IPS DF 19.7 (cell line): ENCODE results near the gene BCO2.

Source experiments
- DNase-seq: peaks from one replicate; pipeline ENCODE4 v3.0.0-alpha.2; 2013; ENCODE audit warnings: low read depth, low spot score

The BCO2 gene

DNA sequence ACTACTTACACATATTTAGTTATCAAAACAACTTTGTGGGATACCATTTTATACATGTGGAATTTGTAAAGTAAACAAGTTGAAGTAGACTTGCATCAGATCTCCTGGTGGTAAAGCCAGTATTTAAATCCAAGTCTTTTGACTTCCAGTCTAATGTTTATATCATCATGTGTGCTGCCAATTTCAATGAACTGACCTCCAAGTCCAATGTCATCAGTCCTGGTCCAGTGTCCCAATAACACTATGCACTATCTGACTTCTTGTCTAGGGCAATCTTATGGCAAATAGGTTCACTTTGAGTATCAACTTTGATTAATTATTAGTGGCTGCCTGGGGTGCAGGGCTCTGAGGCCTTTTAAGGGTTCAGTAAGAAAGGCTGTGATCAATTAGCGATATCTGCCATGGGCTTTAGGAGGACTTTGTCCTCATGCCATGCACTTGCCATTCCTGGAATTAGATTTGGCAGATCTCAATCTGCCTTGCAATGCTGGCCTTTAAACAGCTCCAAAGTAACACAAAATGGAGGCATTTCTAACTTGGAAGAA is 41.3 kb downstream of the BCO2 start:
- no peak for DNase-seq

- DNase-seq = no peak
Measured at GRCh38 chr11:112219476-112220232, 44.3 kb downstream of the BCO2 start.

GRCh38 chr11:112221274-112221835 is 46.0 kb downstream of the BCO2 start:
- DNase-seq = no peak

- no peak for DNase-seq
Measured at GRCh38 chr11:112222303-112222702, 47.0 kb downstream of the BCO2 start.

DNA sequence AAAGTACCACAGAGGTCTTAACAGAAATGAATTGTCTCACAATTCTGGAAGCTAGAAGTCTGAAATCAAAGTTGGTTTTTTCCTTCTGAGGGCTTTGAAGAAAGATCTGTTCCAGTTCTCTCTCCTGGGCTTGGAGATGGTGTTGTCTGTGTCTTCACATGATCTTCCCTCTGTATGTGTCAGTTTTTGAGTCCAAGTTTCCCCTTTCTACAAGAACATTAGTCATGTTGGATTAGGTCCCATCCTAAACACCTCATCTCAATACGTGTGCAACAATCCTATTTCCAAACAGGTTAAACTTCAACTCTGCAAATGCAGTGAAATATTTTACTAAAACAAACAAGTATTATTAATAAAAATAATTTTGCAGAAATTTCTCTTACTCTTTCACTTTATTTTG is 47.8 kb downstream of the BCO2 start:
- no peak for DNase-seq

DNA sequence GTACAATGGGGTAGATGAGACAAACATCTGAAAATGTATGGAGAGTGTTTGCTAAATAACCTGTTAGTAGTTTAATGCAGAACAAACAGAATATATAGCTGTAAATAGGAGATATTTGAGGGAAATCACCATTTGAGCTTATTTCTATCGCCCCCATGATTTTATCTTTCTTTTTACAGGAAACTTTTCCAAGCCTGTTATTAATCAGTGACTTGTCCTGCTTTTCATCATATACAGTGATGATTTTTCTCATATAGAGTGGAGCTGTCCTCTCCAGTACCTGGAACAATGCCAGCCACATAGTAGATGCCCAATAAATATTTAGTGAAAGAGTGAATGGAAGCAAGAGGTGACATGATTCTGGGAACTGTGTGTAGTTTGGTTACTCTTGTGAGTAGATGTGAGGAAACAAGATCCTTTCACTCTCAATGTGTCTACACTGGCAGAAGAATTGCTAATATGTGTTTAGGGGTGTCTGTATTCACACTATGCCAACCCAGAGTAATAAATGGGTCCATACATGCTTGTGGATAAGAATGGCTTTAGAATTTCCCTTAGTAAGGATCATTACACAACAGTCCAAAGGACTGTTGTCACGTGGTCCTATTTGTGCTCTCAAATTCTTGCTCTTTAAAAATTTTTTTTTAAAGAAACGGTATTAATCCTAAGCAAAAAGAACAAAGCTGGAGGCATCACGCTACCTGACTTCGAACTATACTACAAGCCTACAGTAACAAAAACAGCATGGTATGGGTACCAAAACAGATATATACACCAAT is 48.6 kb downstream of the BCO2 start:
- no peak for DNase-seq

DNA sequence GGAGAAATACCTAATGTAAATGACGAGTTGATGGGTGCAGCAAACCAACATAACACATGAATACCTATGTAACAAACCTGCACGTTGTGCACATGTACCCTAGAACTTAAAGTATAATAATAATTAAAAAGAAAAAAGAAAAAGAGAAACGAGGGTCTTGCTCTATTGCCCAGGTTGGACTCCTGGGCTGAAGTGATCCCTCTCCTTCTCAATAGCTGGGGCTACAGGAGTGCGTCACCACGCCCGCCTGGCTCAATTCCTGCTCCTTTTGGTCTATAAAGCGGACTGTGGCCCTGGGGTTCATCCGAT is 50.4 kb downstream of the BCO2 start:
- DNase-seq = no peak

GRCh38 chr11:112226062-112226830 is 50.9 kb downstream of the BCO2 start, which contains the start of gene PTS:
Gene PTS, plus strand, starts transcription at chr11:112226428. Its CDS starts 16 bp downstream, at chr11:112226444.
- DNase-seq = no peak

DNA sequence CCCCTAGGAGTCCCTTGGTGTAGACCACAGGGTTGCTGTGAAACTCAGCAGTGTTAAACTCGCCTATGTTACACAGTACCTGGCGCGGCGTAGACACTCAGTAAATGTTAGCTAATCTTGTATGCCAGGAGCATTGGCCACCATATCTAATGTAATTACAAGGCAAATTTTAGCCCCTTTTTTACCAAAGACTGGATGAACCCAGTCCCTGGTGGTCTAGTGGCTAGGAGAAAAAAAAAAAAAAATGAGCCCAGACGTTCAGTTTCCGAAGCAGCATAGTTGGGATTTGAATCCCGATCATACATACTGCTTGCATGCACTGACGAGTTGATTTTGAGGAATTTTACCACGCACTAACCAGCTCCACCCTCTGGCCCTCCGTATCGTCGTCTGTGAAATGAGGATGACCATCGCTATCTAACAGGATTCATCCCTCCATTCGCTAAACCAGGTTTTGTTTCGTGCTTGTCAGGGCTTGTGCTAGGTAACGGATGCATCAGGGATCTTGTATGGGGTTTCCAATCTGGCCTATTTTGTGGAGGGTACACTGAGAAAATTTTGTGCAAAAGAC is 51.6 kb downstream of the BCO2 start:
- DNase-seq = no peak

DNA sequence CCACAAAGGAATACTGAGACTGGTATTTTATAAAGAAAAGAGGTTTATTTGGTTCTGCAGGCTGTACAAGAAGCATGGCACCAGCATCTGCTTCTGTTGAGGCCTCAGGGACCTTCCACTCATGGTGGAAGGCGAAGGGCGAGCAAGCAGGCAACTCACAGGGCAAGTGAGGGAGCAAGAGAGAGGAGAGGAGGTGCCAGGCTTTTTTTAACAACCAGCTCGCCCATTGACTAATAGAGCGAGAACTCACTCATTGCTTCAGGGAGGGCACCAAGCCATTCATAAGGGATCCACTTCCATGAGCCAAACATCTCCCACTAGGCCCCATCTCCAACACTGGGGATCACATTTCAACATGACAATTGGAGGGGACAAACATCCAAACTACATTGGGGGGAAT is 52.2 kb downstream of the BCO2 start:
- DNase-seq = no peak

GRCh38 chr11:112228706-112229105 is 53.4 kb downstream of the BCO2 start:
- DNase-seq = no peak

DNA sequence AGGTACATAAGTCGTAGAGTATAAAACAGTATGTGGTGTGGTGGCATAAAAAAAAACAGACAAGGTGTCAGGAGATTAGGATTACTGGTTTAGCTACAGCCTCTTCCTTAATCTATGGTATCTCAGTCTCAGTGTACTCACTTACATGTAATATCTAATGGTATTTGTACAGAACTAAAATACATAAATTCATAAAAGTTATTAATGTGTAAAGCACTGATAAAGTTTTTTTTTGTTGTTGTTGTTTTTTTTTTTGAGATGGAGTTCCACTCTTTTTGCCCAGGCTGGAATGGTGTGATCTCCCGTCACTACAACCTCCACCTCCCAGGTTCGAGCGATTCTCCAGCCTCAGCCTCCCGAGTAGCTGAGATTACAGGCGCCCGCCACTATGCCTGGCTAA is 53.8 kb downstream of the BCO2 start:
- DNase-seq = no peak

DNA sequence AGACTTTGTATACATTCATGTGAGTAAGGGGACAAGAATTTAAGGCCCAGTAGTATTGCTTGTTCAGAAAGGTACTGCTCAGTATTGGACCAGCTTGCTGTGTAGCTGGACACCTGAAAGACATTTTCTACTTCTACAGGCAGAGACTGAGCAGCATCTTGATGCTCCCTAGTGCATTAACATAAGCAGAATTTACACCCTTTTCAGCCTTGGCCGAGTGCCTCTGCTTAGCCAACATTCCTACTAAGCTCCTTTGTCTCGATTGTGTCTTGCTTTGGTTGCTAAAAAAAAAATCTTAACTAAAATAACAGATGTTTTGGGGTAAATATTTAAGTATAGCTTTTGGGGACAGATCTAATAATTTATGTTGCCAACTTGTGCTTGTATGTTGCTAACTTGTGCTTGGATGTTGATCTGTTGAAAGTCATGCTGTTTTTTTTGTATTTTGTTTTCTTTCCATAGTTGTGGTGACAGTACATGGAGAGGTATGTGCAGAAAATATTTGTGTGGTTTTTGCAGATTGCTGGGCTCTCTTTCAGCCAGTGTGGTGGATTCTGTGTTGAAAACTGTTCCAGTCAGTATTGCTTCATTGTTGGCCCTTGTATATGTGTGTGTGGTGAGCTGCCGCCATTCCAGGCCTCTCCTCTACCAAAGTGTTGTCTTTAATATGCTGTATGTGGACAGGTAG is 54.6 kb downstream of the BCO2 start:
- no peak for DNase-seq

DNA sequence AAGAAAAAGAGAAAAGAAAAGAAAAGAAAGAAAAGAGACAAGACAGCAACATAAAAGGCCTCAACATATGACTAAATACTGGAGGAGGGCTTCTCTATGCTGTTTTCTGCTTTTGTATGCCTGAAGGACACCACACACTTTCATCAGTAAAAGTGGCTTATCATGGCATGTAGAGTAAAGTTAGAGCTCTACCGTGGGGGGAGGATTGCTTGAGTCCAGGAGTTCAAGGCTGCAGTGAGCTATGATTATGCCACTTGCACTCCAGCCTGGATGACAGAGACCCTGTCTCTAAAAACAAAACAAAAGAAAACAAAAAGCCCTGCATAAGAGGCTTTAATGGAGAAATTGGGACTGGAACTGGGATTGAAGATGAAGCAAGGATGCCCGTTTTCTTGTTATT is 56.6 kb downstream of the BCO2 start:
- no peak for DNase-seq

GRCh38 chr11:112235750-112236390 is 60.6 kb downstream of the BCO2 start:
- DNase-seq = no peak

GRCh38 chr11:112237451-112237850 is 62.1 kb downstream of the BCO2 start:
- no peak for DNase-seq

DNA sequence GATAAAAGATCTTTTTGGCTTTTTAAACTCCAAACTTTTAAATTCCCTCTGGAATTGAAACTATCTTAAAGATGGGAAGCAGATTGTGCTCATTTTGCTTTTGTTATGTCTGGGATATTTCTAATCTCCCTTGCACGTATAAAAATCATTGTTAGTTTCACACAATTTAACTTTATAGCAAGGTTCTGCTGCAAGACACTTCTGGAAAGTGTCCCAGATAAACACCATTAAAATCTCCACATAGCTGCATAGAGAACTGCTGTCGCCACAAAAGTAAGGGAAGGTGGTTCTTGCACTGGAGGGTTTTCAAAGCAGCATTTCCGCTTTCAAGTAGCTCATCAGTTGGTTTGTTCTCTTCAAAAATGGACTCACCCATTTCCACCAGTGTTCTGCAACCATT is 62.7 kb downstream of the BCO2 start:
- no peak for DNase-seq

DNA sequence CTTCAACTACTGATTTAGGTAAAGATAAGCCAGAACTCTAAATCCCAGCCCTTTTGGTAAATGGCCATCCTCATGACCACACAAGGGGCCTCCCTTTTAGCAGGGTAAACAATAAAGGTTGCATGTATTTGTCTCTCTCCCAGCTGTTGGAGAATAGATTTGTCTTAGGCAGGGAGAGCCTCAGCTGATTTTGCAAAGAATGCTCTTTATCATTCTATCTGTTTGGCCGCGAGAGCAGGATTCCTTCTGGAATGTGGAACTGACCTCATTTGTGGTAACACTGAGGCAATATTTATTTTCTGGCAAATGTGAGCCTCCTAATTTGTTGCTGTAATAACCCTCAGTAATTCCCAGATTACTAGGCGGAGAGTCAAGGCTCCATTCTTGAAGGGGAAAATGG is 66.2 kb downstream of the BCO2 start:
- DNase-seq = no peak

DNA sequence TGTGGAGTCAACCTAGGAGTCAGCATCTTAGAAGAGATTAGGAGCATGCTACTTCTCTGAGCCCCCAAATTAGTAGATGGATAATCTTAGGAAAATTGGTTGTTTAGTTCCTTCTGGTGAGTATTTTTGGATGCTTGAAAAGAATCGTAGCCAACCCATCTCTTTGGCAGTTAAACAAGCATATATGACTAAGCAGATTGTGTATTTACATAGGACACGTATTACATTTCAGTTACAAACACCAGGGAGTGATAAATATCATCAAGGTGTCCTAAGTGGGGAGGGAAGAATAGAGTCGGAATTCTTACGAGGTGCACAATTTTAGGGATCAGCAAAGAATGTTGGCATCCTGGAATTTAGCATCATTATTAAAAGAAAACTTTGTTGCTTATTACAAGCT is 71.9 kb downstream of the BCO2 start:
- no peak for DNase-seq

GRCh38 chr11:112248201-112248600 is 72.9 kb downstream of the BCO2 start:
- DNase-seq = no peak
